HG02938 (cell line): Measurements from ENCODE around the gene COL6A5.

Experiments
- ATAC-seq: cut with Tn5 transposase; IDR thresholded peaks from one replicate; pipeline ENCODE4 v1.9.1; 2021; ENCODE audit warnings: mild to moderate bottlenecking, moderate library complexity; ENCODE audit not compliant: unreplicated experiment

Gene COL6A5

GRCh38 chr3:130516645-130517512 is 171.4 kb downstream of the COL6A5 start, which contains the start of gene COL6A6:
TSS of gene COL6A6 (plus strand) at chr3:130517177. CDS start at chr3:130560365, 43,188 bp downstream.
- ATAC-seq, result no peak

DNA sequence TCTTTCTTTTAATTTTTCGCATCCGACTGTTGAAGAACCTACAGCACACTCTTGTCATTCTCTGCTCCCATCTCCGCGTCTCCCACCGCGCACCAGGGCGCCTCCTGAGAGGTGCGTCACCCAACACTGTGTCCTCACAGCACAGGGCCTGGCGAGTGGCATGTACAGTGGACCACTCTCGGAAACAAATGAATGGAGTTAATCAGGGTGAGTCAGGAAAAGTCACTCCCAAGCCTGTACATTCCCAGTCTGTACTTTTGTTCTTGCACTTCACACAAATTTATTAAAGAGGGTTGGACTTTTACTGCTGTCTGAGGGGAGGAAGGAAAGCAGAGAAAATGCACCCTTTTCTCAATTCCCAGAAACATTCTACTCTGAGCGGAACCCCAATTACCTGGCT is 172.1 kb downstream of the COL6A5 start:
- ATAC-seq, result no peak

GRCh38 chr3:130519754-130520153 is 174.3 kb downstream of the COL6A5 start:
- no peak for ATAC-seq

DNA sequence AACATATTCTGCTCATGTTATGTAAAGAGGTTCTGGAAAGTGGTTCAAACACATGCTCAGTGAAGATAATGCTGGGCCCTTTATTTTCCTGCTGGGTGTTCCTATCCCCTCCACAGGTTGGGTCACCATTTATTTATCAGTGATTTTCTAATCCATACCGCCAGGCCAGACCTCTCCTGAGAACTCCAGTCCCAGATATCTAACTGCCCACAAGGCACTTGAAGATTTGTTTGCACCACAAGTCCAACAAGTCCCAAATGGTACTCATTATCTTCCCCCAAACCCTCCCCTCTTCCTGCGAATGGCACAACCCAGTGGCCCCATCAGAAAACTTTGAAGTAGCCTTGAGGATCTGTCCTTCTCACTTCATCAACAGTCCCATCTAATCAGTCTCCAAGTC is 176.9 kb downstream of the COL6A5 start:
- ATAC-seq, result no peak

DNA sequence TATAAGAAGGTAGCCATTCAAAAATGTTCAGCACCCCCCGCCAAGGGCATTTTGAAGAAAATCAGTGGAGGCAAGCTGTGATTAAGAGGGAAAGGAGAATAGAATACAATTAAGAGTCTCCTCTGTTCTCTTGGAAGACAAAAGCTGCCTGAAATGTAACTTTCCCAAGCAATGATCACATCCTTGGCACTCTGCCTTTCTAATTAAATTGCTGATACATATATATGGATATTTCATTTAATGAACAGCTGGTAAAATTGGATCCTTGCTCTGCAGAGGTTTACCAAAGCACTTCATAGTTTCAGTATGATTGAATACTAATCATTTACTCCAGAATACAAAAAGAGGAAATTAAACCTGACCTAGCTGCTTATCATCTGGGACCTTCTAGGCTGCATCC is 182.0 kb downstream of the COL6A5 start:
- ATAC-seq, result no peak

DNA sequence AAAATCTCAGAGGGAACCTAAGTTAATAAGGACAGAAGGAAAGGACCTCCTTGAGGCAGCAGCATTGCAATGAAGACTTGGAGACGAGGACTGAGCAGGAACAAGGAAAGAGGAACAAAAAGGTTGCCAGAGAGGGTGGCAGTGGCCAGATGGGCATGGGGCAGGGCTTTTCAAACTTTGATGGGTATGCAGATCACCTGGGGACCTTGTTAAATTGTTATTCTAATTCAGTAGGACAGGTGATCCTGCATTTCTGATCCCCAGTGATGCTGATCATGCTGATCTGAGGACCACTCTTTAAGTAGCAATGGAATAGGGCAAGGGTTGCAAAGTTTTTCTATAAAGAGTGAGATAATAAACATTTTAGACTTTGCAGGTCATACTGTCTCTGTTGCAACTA is 182.6 kb downstream of the COL6A5 start:
- ATAC-seq, result no peak

DNA sequence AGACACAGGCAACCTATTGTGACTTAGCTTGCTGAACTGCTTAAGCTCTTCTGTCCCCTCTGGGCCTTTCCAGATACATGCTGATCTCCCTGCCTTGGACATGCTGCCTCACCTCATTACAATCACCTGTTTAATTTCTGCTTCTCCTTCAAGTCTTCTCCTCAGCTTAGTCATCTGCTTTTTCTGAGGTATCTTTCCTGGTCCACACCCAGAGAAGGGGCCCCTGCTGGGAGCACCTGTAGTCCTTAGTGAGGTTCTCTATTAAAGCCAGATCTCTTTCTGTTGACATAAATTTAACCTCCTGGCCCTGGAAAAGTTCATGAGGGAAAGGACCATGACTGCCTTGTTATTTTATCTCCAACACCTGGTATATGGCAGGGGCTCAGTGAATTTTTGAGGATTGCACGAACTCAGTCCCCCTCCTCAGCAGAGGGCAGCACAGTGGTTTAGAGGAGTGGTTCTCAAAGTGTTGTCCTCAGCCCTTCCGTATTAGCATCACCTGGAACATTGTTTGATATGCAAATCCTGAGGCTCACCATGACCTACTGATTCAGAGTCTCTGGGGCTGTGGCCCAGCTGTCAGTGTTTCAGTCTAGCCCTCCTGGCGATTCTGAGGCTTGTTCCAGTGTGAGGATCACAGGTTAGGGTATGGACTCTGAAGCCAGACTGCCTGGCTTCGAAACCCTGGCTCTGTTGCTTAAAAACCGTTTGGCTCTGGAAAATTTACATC is 184.2 kb downstream of the COL6A5 start:
- ATAC-seq, result no peak

- ATAC-seq, result no peak
These were observed 187.8 kb downstream of the COL6A5 start for GRCh38 chr3:130533247-130533646.
